ENCODE measurements around the gene TSHZ1.

Gene TSHZ1

DNA sequence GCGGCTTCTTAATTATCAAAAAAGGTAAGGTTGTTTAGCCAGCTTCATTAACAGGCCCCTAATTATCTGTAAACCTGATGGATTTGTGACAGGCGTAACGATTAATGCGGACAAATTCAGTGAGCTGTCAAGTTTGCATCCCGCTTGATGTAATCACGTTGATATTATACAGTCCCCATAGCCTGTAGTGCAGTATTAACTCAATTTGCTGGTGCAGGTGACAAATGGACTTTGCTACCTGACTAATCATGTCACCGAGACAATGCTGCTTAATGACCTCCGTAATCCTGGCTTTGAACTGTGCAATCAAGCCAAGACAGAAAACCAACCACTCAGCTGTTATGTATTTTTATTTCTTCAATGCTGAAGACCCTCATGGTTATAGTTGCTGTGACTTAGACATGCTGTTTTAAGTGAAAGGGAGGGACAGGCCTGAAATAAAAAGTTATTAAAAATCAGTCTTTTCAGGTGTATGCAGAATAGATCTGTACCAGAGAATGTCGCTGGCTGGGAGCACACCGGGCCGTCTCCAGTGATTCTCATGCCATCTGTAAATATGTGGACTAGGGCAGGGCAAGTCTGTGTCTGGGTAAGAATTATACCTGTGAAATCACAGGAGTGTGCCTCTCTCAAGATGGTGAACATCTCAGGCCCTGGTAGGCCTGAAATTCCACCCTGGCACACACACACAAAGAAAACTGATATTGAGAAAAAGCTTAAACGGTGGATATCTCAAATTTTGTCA lies 4.3 kb downstream of the TSHZ1 start:
- no peak overlapping the region for H3K4me3 ChIP-seq (ENCODE audit: low read length)
- H2AFZ ChIP-seq (ENCODE audit: low read depth, low read length) = no peak overlapping the region
- no peaks in the 10 kb centered on the region for H3K9me3 ChIP-seq (ENCODE audit: low read length)
- no peaks in the 10 kb centered on the region for H3K27me3 ChIP-seq (ENCODE audit: insufficient read depth, low read length)
- H3K36me3 ChIP-seq (ENCODE audit: insufficient read depth, low read length) = no peaks in the 10 kb centered on the region
- H3K4me1 ChIP-seq (ENCODE audit: insufficient read depth, low read length) = peaks cover 24% of the 10 kb centered on the region

DNA sequence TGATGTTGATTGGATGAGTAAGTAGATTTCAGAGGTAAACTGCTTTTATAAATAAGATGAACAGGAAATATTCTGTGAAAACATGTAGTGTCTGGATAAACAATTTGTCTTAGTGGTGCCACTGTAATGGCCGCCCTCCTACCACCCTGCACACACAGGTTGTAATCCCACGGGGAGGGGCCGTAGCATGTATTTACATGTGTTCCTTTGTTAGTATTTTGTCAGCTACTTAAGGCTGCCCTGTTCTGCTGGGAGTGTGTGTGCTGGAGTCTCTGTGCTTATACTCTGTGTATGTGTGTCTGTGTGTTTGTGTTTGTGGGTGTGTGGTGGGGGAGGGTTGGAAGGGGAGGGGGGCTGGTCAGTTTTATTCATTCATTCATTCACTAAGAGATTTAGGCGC lies 5.1 kb downstream of the TSHZ1 start:
- peaks cover 25% of the 10 kb centered on the region for H3K4me1 ChIP-seq (ENCODE audit: insufficient read depth, low read length)
- H3K4me3 ChIP-seq (ENCODE audit: low read length) = no peak overlapping the region
- H3K36me3 ChIP-seq (ENCODE audit: insufficient read depth, low read length) = no peaks in the 10 kb centered on the region

DNA sequence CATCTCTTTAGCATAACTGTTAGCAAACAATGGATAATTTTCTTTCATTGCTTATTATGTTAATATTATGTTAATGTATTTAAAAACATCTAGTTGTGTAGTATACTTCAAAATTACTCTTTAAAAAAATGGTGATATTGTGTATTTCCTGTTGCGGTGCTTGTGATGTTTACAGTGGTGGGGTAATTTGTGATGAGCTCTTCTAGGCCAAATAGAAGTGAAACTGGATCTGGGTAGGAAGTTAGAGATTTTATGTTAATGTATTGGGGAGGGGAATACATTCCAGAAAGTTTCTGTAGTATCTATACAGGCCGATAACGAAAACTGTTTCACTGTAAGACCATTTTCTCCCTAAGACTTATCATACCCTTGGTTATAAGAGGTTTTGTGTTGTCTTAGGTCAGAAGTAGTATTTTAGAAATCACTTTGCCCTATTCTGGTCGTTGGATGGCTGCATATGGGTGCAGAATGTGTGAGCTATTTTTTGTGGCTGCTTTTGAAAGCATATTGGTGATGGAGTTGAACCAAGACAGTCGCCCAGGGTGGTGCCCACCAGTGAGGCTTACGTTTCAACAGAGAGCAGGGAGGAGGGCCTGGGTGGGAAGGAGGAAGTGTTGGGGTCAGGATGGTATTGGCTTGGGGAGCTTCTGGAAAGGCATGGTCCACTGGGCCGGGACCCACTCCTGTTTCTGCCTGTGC lies 5.8 kb downstream of the TSHZ1 start:
- no peak overlapping the region for H3K4me3 ChIP-seq (ENCODE audit: low read length)
- H3K9me3 ChIP-seq (ENCODE audit: low read length) = no peaks in the 10 kb centered on the region
- no peaks in the 10 kb centered on the region for H3K27me3 ChIP-seq (ENCODE audit: insufficient read depth, low read length)
- H3K36me3 ChIP-seq (ENCODE audit: insufficient read depth, low read length) = no peaks in the 10 kb centered on the region
- H3K4me1 ChIP-seq (ENCODE audit: insufficient read depth, low read length) = peaks cover 32% of the 10 kb centered on the region
- no peak overlapping the region for H2AFZ ChIP-seq (ENCODE audit: low read depth, low read length)

More for the DNA sequence above, 5.1 kb downstream of the TSHZ1 start:
- Histone ChIP-seq H2AFZ (ENCODE audit: low read depth, low read length) (no peak overlapping the region), H3K9me3 (ENCODE audit: low read length) (no peaks in the 10 kb centered on the region), H3K27me3 (ENCODE audit: insufficient read depth, low read length) (no peaks in the 10 kb centered on the region)

DNA sequence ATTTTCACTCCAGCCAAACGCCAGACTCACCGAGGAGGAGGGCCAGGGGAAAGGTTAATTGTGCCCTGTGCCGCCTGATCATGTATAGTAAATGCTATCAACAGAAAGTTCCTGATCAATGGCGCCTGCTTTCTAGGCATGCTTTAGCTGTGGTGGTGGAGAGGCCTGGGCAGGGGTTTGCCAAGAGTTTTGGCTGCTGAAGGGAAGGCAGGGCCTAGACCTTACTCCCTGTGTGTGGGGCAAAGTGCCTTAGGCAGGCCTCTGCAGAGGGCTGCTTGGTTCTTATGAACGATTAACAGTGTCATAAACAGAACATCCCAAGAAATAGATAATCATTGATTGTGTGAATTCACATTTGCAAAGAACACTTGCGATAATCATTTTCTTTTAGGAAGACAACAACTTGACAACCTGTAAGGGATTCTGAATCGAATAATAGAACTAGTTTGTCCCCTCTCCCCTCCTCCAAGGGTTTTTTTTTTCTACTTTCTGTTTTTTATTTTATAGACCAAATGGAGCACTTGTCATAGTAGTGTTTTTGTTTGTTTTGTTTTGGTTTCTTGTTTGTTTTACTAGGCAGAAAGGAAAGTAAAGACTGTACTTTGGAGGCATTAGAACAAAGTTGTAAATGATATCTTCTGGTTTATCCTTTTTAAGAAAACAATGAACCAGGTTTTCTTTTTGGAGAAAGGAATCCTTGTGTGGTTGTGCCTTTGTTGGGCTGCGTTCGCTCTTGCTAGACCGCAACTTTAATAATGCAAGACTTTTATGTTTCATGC lies 6.5 kb downstream of the TSHZ1 start:
- Histone ChIP-seq H3K4me3 (ENCODE audit: low read length) (no peak overlapping the region), H3K4me1 (ENCODE audit: insufficient read depth, low read length) (peaks cover 31% of the 10 kb centered on the region), H2AFZ (ENCODE audit: low read depth, low read length) (no peak overlapping the region), H3K27me3 (ENCODE audit: insufficient read depth, low read length) (no peaks in the 10 kb centered on the region), H3K36me3 (ENCODE audit: insufficient read depth, low read length) (no peaks in the 10 kb centered on the region), H3K9me3 (ENCODE audit: low read length) (no peaks in the 10 kb centered on the region)

DNA sequence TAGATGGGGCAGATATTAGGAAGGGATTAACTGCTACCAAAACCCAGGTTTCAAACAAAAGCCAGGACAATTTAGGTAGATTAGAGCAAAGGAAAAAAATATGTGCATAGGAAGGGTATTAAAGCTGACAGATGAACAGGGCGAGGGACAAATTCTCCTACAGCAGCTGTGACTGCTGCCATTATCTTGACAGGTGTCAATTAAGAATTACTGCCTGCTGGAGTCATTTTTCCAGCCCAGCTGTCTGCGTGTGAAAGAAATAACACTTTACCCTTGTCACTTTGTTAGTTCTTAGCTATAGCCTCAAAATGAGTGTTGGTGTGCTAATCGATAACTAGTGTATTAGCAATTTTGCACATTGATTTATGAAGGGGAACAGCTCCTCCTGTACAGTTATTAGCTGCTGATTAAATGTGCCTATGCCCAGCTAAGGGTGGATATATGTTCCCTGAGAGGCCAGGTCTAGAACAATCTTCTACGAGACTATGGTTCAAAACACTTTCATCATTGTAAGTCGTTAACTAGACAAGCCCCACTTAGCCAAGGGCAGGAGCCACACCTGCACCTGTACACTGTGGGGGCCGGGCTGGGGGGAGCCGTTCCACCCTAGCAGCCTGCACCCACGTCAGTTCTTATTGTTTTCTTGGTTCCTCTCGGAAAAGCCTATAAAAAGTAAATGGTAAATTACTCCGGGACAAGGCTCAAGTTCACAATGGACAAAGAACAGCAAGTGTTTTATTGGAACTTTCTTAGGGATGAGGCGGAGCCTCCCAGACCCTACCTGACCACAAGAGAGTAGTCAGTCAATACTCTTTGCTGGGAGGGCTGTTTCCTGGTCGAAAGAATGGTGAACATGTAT lies 7.7 kb downstream of the TSHZ1 start:
- Histone ChIP-seq H3K4me3 (ENCODE audit: low read length) (no peak overlapping the region), H3K9me3 (ENCODE audit: low read length) (no peaks in the 10 kb centered on the region), H2AFZ (ENCODE audit: low read depth, low read length) (no peak overlapping the region), H3K27me3 (ENCODE audit: insufficient read depth, low read length) (no peaks in the 10 kb centered on the region), H3K4me1 (ENCODE audit: insufficient read depth, low read length) (peaks cover 20% of the 10 kb centered on the region), H3K36me3 (ENCODE audit: insufficient read depth, low read length) (no peaks in the 10 kb centered on the region)

DNA sequence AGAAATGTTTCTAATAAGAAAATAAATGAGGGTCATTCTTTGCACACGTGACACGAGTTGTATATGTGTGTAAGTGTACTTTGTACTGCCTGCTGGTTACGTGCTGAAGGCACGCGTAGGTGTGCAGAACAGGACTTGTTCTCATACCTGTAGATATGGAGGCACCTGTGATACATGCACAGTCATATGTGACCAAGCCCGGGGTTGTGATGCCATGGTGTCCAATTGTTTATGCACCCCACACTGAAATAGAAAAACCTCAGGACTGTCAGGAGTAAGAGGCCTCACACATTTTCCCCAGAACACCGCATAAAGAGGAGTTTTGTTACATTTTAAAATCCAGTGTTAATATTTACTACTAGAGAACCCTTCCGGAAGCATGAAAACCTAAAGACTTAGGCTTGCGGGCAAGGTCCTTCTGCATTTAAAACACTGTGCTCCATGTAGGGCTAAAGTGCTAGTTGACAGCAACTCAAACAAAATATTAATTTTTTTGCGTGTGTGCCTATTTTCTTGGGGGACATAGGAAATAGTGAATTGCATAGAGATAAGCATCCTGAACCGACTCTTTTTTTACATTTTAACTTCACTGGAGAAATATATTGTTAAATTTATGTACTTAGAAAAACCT lies 9.3 kb downstream of the TSHZ1 start:
- H3K4me1 ChIP-seq (ENCODE audit: insufficient read depth, low read length) = peaks cover 25% of the 10 kb centered on the region
- H2AFZ ChIP-seq (ENCODE audit: low read depth, low read length) = no peak overlapping the region
- no peaks in the 10 kb centered on the region for H3K9me3 ChIP-seq (ENCODE audit: low read length)
- H3K4me3 ChIP-seq (ENCODE audit: low read length) = no peak overlapping the region
- H3K27me3 ChIP-seq (ENCODE audit: insufficient read depth, low read length) = no peaks in the 10 kb centered on the region
- no peaks in the 10 kb centered on the region for H3K36me3 ChIP-seq (ENCODE audit: insufficient read depth, low read length)

DNA sequence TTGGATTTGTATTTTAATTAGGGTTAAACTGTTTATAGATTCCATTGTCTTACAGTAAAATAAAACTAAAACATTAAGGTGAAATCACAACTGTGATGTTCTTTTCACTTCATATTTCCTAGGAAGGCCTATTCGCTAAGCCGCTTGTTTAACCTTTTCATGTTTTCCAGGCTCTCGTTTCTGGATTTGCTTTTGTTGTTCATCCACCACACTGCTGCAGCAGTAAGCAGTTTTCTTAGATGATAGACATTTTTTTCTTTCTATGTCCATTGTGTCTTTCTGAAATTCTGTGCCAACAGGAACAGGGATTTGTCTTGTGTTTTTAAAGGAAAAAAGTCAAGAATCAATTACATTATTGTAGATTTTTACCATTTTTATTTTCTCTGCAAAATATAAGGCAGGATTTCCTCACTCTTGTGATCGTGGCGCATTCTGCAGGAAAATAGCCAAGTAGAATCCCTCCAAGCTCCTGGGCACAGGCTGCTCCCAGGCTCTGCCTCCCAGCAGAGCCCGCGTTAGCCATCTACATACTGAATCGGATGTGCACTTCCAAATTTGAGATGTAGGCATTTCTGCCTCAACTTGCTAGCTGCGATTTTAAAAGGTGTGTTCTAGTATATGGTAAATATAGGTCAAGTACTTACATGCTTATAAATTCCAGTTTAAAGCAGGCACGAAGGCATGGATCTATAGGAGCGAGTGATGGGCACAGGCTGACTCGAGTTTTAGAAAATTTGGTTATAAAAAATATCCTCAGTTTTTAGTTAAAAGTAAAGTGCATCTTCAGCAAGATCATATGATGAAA lies 10.2 kb downstream of the TSHZ1 start:
- peaks cover 27% of the 10 kb centered on the region for H3K4me1 ChIP-seq (ENCODE audit: insufficient read depth, low read length)
- no peaks in the 10 kb centered on the region for H3K9me3 ChIP-seq (ENCODE audit: low read length)
- no peak overlapping the region for H3K4me3 ChIP-seq (ENCODE audit: low read length)
- H3K36me3 ChIP-seq (ENCODE audit: insufficient read depth, low read length) = no peaks in the 10 kb centered on the region
- H3K27me3 ChIP-seq (ENCODE audit: insufficient read depth, low read length) = no peaks in the 10 kb centered on the region
- no peak overlapping the region for H2AFZ ChIP-seq (ENCODE audit: low read depth, low read length)

DNA sequence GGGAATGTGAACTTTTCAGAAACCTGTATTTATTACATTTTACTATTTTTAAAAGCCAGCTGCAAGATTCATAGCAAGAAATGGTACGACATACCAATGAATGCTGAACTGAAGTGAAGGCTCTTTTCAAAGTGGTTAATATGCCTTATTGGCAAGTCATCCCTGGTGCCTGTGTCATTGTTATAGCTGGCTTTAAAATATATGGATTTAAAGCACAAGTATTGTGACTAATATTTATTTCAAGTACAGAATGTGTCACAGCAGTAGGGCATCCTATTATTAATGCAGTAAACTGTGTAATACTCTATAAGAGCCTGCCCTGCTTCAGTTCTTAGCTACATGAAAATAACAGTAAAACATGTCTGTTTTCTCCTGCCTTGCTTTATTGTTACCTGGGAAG lies 10.8 kb downstream of the TSHZ1 start:
- no peaks in the 10 kb centered on the region for H3K27me3 ChIP-seq (ENCODE audit: insufficient read depth, low read length)
- no peak overlapping the region for H2AFZ ChIP-seq (ENCODE audit: low read depth, low read length)
- H3K36me3 ChIP-seq (ENCODE audit: insufficient read depth, low read length) = no peaks in the 10 kb centered on the region
- no peaks in the 10 kb centered on the region for H3K9me3 ChIP-seq (ENCODE audit: low read length)
- H3K4me3 ChIP-seq (ENCODE audit: low read length) = no peak overlapping the region
- peaks cover 31% of the 10 kb centered on the region for H3K4me1 ChIP-seq (ENCODE audit: insufficient read depth, low read length)

DNA sequence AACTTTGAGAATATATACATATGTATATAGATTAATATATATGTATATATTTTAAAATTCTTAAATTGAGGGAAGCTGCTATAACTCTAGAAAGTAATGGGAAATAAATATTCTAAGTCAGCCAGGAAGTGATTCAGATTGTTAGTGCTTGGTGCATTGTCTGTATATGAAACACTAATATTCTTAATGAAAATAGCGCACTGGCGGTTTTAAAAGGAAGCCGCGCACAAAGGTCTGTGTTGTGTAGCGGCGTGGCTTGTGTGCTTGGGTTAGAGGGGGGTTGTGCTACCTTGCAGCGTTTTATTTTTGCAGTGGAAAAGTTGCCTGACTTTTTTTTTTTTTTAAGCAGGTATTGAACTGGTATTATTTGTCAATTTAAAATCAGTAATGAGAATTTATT lies 11.3 kb downstream of the TSHZ1 start:
- H2AFZ ChIP-seq (ENCODE audit: low read depth, low read length) = no peak overlapping the region
- H3K4me3 ChIP-seq (ENCODE audit: low read length) = no peak overlapping the region
- peaks cover 36% of the 10 kb centered on the region for H3K4me1 ChIP-seq (ENCODE audit: insufficient read depth, low read length)
- no peaks in the 10 kb centered on the region for H3K27me3 ChIP-seq (ENCODE audit: insufficient read depth, low read length)
- no peaks in the 10 kb centered on the region for H3K9me3 ChIP-seq (ENCODE audit: low read length)
- no peaks in the 10 kb centered on the region for H3K36me3 ChIP-seq (ENCODE audit: insufficient read depth, low read length)

DNA sequence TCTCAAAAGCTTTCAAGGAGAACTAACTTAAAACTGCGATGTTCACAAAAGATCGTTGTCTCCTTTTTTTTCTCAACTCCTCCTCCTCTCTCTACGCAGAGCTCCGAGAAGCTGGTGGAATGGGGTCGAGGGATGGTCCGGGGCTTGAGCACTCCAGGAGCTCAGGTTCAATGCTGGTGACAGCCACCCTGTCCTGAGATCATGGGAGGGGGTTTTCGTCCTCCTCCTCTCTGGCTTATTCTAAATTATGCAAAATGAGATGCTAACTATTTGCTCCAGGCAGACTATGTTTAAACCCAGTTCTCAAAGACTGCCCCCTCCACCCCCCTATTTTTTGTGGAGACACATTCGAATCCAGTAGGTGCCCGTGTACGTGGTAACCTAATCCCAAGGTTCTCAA lies 11.8 kb downstream of the TSHZ1 start:
- Histone ChIP-seq H3K4me1 (ENCODE audit: insufficient read depth, low read length) (peaks cover 41% of the 10 kb centered on the region), H2AFZ (ENCODE audit: low read depth, low read length) (no peak overlapping the region), H3K4me3 (ENCODE audit: low read length) (no peak overlapping the region), H3K9me3 (ENCODE audit: low read length) (no peaks in the 10 kb centered on the region), H3K36me3 (ENCODE audit: insufficient read depth, low read length) (no peaks in the 10 kb centered on the region), H3K27me3 (ENCODE audit: insufficient read depth, low read length) (no peaks in the 10 kb centered on the region)

DNA sequence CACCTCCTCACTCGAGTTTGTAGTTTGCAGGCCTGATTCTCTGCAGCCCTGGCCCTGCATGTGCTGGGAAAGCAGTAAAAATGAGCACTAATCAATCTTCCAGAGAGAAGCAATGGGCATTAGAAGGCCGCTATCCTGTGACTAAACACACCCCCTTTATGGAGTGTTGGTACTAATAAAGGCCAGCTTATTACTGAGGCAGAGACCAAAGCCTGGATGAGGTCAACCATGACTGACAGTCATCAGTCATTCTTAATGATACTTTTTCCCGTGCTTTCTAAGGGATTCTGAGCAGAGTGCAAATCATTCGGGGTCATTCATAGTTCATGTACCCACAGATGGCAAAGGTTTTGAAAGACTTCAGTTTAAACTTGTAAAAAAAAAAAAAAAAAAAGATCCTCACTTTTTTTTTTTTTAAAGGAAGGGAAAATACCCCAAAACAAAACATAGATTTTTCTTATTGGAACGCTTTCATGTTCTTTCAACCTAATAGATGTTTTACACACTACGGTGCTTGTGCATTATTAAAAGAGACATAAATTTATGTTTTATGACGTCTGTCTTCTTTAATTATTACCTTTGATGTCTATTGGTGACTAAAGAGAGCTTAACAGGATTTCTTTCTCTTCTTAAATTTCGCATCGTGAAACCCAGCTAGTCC lies 13.2 kb downstream of the TSHZ1 start:
- no peak overlapping the region for H2AFZ ChIP-seq (ENCODE audit: low read depth, low read length)
- peaks cover 52% of the 10 kb centered on the region for H3K4me1 ChIP-seq (ENCODE audit: insufficient read depth, low read length)

More for the DNA sequence above, 13.2 kb downstream of the TSHZ1 start:
- Histone ChIP-seq H3K27me3 (ENCODE audit: insufficient read depth, low read length) (no peaks in the 10 kb centered on the region), H3K36me3 (ENCODE audit: insufficient read depth, low read length) (no peaks in the 10 kb centered on the region), H3K4me3 (ENCODE audit: low read length) (no peak overlapping the region), H3K9me3 (ENCODE audit: low read length) (no peaks in the 10 kb centered on the region)
